IMR-90 (cell line): ENCODE results near the gene NSD2. TPM values are rescaled to one million over a fixed set of nuclear protein-coding genes. Genes with fewer than 3 reads are reported as not detected.

Source experiments
- ATAC-seq: fragments of 200-7000 bp; cut with Tn5 transposase; 2 replicates; pipeline ENCODE4 v1.9.1; 2020; ENCODE audit warnings: low read depth, mild to moderate bottlenecking, moderate library complexity
- BruUV-seq: library from RNA; stranded (reverse); fragments of 400-500 nt; replicated peaks from 2 replicates; lab custom pipeline; 2021; lab: Mats Ljungman, UMichigan
- CTCF ChIA-PET: fragments of 300-600 bp; formaldehyde crosslinking; extraction: SDS; loops from one replicate; lab custom pipeline; 2021; ENCODE audit warnings: antibody characterized with exemption; lab: Yijun Ruan, JAX
- POLR2A ChIA-PET: fragments of 300-600 bp; sonication (Branson Sonifier 250); formaldehyde crosslinking; loops from one replicate; lab custom pipeline; 2022; ENCODE audit warnings: antibody characterized with exemption; ENCODE audit not compliant: unreplicated experiment; lab: Charles Lee
- DNase-seq: peaks from one replicate; pipeline ENCODE4 v3.0.0; 2013
- H2AFZ ChIP-seq: replicated peaks from 2 replicates; pipeline ENCODE3; 2013; ENCODE audit warnings: low read length, mild to moderate bottlenecking; ENCODE audit not compliant: poor library complexity
- H2AK5ac ChIP-seq: 2 replicates; pipeline ENCODE4 v1.6.1; 2013; ENCODE audit warnings: low read depth, low read length, inconsistent platforms
- H2AK9ac ChIP-seq: replicated peaks from 2 replicates; pipeline ENCODE3; 2013; ENCODE audit warnings: mild to moderate bottlenecking, low read depth, low read length, moderate library complexity; ENCODE audit not compliant: poor library complexity
- H2BK120ac ChIP-seq: 2 replicates; pipeline ENCODE4 v1.6.1; 2013; ENCODE audit warnings: low read depth, low read length, inconsistent platforms
- H2BK15ac ChIP-seq: 3 replicates; pipeline ENCODE4 v1.6.1; 2013; ENCODE audit warnings: low read depth, low read length, inconsistent platforms
- H2BK20ac ChIP-seq: 2 replicates; pipeline ENCODE4 v1.6.1; 2013; ENCODE audit warnings: low read depth, mild to moderate bottlenecking, inconsistent platforms, low read length, moderate library complexity
- H2BK5ac ChIP-seq: 2 replicates; pipeline ENCODE4 v1.6.1; 2013; ENCODE audit warnings: mild to moderate bottlenecking, low read depth, low read length, inconsistent platforms; ENCODE audit not compliant: poor library complexity, severe bottlenecking
- H3K14ac ChIP-seq: replicated peaks from 2 replicates; pipeline ENCODE4 v1.6.1; 2013; ENCODE audit warnings: low read depth, low read length, inconsistent platforms
- H3K18ac ChIP-seq: 2 replicates; pipeline ENCODE4 v1.6.1; 2013; ENCODE audit warnings: low read depth, low read length, control low read depth
- H3K23ac ChIP-seq: 2 replicates; pipeline ENCODE4 v1.6.1; 2013; ENCODE audit warnings: low read depth, low read length, inconsistent platforms
- H3K27ac ChIP-seq: 2 replicates; pipeline ENCODE4 v1.5.1; 2013; ENCODE audit warnings: mild to moderate bottlenecking, control low read depth, low read length; ENCODE audit not compliant: insufficient read depth
- H3K27me3 ChIP-seq: 2 replicates; pipeline ENCODE4 v1.6.1; 2013; ENCODE audit warnings: low read length; ENCODE audit not compliant: control insufficient read depth, insufficient read depth
- H3K36me3 ChIP-seq: 2 replicates; pipeline ENCODE4 v1.6.1; 2013; ENCODE audit warnings: low read length, mixed read lengths; ENCODE audit not compliant: control insufficient read depth, insufficient read depth
- H3K4ac ChIP-seq: 2 replicates; pipeline ENCODE4 v1.6.1; 2013; ENCODE audit warnings: low read depth, low read length, inconsistent platforms
- H3K4me1 ChIP-seq: 2 replicates; pipeline ENCODE4 v1.6.1; 2013; ENCODE audit warnings: low read length, mixed read lengths; ENCODE audit not compliant: control insufficient read depth, insufficient read depth
- H3K4me2 ChIP-seq: 2 replicates; pipeline ENCODE4 v1.6.1; 2013; ENCODE audit warnings: low read depth, mild to moderate bottlenecking, control low read depth, low read length, moderate library complexity
- H3K4me3 ChIP-seq: 2 replicates; pipeline ENCODE4 v1.5.1; 2013; ENCODE audit warnings: low read depth, mild to moderate bottlenecking, control low read depth, low read length, moderate library complexity; ENCODE audit not compliant: insufficient read depth
- H3K56ac ChIP-seq: 2 replicates; pipeline ENCODE4 v1.6.1; 2013; ENCODE audit warnings: low read length, inconsistent platforms; ENCODE audit not compliant: insufficient read depth; ENCODE audit errors: extremely low read depth
- H3K79me1 ChIP-seq, 2 experiments: 2 replicates each; pipeline ENCODE4 v1.6.1; 2013; ENCODE audit warnings: low read length in 2 of 2, inconsistent platforms in 1 of 2, low read depth in 1 of 2
- H3K9ac ChIP-seq: 2 replicates; pipeline ENCODE4 v1.6.1; 2013; ENCODE audit warnings: low read depth, low read length, control low read depth
- H3K9me1 ChIP-seq: 2 replicates; pipeline ENCODE4 v1.6.1; 2013; ENCODE audit warnings: low read length, inconsistent platforms; ENCODE audit not compliant: insufficient read depth
- H3K9me3 ChIP-seq: 2 replicates; pipeline ENCODE4 v1.6.1; 2013; ENCODE audit warnings: low read length; ENCODE audit not compliant: control insufficient read depth, insufficient read depth
- H4K20me1 ChIP-seq: 2 replicates; pipeline ENCODE4 v1.6.1; 2013; ENCODE audit warnings: low read length, inconsistent platforms; ENCODE audit not compliant: insufficient read depth
- H4K5ac ChIP-seq: 2 replicates; pipeline ENCODE4 v1.6.1; 2013; ENCODE audit warnings: mild to moderate bottlenecking, low read depth, low read length, control low read depth
- H4K8ac ChIP-seq, 2 experiments: 2 replicates each; pipeline ENCODE4 v1.6.1; 2013; ENCODE audit warnings: low read depth in 2 of 2, low read length in 2 of 2, control low read depth in 1 of 2, inconsistent platforms in 1 of 2
- H4K91ac ChIP-seq: 2 replicates; pipeline ENCODE4 v1.6.1; 2013; ENCODE audit warnings: low read depth, low read length, inconsistent platforms; ENCODE audit not compliant: insufficient read depth
- CEBPB ChIP-seq: IDR thresholded peaks from 2 replicates; pipeline ENCODE4 v1.6.1; 2012; ENCODE audit warnings: low read depth, low read length, improper control_type of control experiment
- FOS ChIP-seq: fragments of 150-350 bp; IDR thresholded peaks from 2 replicates; pipeline ENCODE4 v1.6.1; 2016; ENCODE audit warnings: low read depth, low read length
- MAFK ChIP-seq: IDR thresholded peaks from 2 replicates; pipeline ENCODE4 v1.6.1; 2012; ENCODE audit warnings: low read depth, low read length, improper control_type of control experiment
- MXI1 ChIP-seq: IDR thresholded peaks from 2 replicates; pipeline ENCODE4 v1.6.1; 2012; ENCODE audit warnings: low read depth, mild to moderate bottlenecking, low read length, moderate library complexity, borderline replicate concordance
- NFE2L2 ChIP-seq: fragments of 150-350 bp; IDR thresholded peaks from 2 replicates; pipeline ENCODE4 v1.6.1; 2016; ENCODE audit warnings: low read depth, mild to moderate bottlenecking, low read length
- RCOR1 ChIP-seq: IDR thresholded peaks from 2 replicates; pipeline ENCODE4 v1.6.1; 2012; ENCODE audit warnings: mild to moderate bottlenecking, low read length, improper control_type of control experiment; ENCODE audit not compliant: insufficient replicate concordance
- RFX5 ChIP-seq: IDR thresholded peaks from 2 replicates; pipeline ENCODE4 v1.8.0; 2012; ENCODE audit warnings: low read depth, mild to moderate bottlenecking, low read length, moderate library complexity
- SMC3 ChIP-seq: fragments of 150-350 bp; IDR thresholded peaks from 2 replicates; pipeline ENCODE4 v1.6.1; 2016; ENCODE audit warnings: low read depth, mild to moderate bottlenecking, antibody characterized with exemption, low read length, moderate library complexity
- WGBS, 2 experiments: methylation state at CpG; one replicate each; pipeline versions ENCODE4 v1.1.5 to v1.1.7; 2013; ENCODE audit warnings: missing lambda C conversion rate in 2 of 2; ENCODE audit not compliant: insufficient read length in 1 of 2; ENCODE audit errors: extremely low coverage in 2 of 2; 5-methylcytosine and 5-hydroxymethylcytosine counted together
- dilution Hi-C: fragments of 300-500 bp; cut with HindIII; formaldehyde crosslinking; loops from one replicate; pipeline ENCODE4 v1.14.3; 2018; ENCODE audit warnings: low sequenced_read_pairs; ENCODE audit not compliant: unreplicated experiment
- in situ Hi-C: fragments of 300-500 bp; cut with MboI; formaldehyde crosslinking; loops from 3 replicates; pipeline ENCODE4 v1.14.3; 2019; ENCODE audit warnings: low sequenced_read_pairs, inconsistent platforms, mixed read lengths
- intact Hi-C: fragments of 100-400 bp; cut with micrococcal nuclease; formaldehyde crosslinking; loops from 2 replicates; pipeline ENCODE4 v1.10.0; 2022
- polyA plus RNA-seq, 3 experiments: library from polyadenylated mRNA; depleted of rRNA; stranded (reverse); fragments of >200 nt; gene quantifications; 2 replicates each; pipeline ENCODE4 v1.2.3, GENCODE V29; 2012; ENCODE audit warnings: low replicate concordance in 1 of 3
- total RNA-seq: library from RNA; depleted of rRNA; stranded (reverse); fragments of >200 nt; gene quantifications from 2 replicates; pipeline ENCODE4 v1.2.3, GENCODE V29; 2012
- TF ChIP-seq, protein P1 (sequence below): conservative IDR thresholded peaks from 2 replicates; pipeline ENCODE4 v1.5.1; 2012; ENCODE audit warnings: mild to moderate bottlenecking, low read depth, low read length, improper control_type of control experiment
- TF ChIP-seq, protein P2 (sequence below): fragments of 150-350 bp; IDR thresholded peaks from 2 replicates; pipeline ENCODE4 v1.6.1; 2016; ENCODE audit warnings: low read depth, mild to moderate bottlenecking, low read length, moderate library complexity, borderline replicate concordance

Gene NSD2
- total and polyA plus RNA-seq, 2 of the 4 experiments (the other 2 are of a cell fraction), result 35.9 to 68.1 TPM

DNA sequence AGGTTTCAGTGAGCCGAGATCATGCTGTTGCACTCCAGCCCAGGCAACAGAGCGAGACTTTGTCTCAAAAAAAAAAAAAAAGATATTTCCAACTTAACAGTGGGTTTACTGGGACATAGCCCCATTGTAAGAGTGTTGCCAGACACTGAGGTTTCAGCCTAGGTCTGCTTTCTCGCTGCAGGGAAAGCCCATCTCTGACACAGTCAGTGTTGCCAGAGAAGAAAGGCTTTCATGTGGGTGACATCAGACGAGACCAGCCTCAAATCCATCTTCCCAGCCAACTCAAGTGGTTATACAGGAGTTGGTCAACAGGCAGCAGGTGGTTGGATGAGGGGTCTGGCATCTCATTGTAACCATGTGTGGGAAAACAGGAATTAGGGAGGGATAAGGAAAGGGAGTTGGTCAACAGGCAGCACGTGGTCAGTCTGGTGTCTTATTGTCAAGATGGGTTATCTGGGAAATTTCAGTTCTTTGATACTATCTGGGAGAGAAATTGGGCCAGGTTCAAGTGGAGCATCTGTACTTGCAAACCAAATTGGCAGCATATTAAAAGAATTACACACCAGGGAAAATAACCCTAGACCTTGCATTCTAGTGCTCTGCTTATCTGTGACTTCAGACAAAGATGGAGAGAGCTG, 96.4 kb downstream of the NSD2 start:
- no TSS peak for BruUV-seq
- intact Hi-C loops, result no loop called here

More for the DNA sequence above, 96.4 kb downstream of the NSD2 start:
- POLR2A ChIA-PET, result no interaction called here
- H3K56ac ChIP-seq, result no peak overlapping the region
- H4K20me1 ChIP-seq, result no peaks in the 10 kb centered on the region
- H2BK5ac ChIP-seq, result no peak overlapping the region
- DNase-seq (peak; percentile 8), ATAC-seq (no peak)
- H3K4me2 ChIP-seq, result no peak overlapping the region
- H2AK9ac ChIP-seq, result no peak overlapping the region
- no peak overlapping the region for H3K9ac ChIP-seq
- H4K8ac ChIP-seq, result no peak overlapping the region
- H2BK120ac ChIP-seq, result no peak overlapping the region
- TF ChIP-seq MAFK, result no peak
- TF ChIP-seq RFX5, result no peak
- TF ChIP-seq, protein P1, sequence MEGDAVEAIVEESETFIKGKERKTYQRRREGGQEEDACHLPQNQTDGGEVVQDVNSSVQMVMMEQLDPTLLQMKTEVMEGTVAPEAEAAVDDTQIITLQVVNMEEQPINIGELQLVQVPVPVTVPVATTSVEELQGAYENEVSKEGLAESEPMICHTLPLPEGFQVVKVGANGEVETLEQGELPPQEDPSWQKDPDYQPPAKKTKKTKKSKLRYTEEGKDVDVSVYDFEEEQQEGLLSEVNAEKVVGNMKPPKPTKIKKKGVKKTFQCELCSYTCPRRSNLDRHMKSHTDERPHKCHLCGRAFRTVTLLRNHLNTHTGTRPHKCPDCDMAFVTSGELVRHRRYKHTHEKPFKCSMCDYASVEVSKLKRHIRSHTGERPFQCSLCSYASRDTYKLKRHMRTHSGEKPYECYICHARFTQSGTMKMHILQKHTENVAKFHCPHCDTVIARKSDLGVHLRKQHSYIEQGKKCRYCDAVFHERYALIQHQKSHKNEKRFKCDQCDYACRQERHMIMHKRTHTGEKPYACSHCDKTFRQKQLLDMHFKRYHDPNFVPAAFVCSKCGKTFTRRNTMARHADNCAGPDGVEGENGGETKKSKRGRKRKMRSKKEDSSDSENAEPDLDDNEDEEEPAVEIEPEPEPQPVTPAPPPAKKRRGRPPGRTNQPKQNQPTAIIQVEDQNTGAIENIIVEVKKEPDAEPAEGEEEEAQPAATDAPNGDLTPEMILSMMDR, result no peak
- no peak for TF ChIP-seq CEBPB
- no peak for TF ChIP-seq FOS
- no peak for TF ChIP-seq NFE2L2
- no peak for TF ChIP-seq SMC3
- TF ChIP-seq RCOR1, result no peak
- no peak for TF ChIP-seq MXI1
- TF ChIP-seq, protein P2, sequence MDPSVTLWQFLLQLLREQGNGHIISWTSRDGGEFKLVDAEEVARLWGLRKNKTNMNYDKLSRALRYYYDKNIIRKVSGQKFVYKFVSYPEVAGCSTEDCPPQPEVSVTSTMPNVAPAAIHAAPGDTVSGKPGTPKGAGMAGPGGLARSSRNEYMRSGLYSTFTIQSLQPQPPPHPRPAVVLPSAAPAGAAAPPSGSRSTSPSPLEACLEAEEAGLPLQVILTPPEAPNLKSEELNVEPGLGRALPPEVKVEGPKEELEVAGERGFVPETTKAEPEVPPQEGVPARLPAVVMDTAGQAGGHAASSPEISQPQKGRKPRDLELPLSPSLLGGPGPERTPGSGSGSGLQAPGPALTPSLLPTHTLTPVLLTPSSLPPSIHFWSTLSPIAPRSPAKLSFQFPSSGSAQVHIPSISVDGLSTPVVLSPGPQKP, result no peak
- 0 out of 2 replicates have a peak, but pooled peaks cover 4% of the 10 kb centered on the region for H3K9me1 ChIP-seq
- peaks cover 9 to 53% of the 10 kb centered on the region in 2 experiments for H3K79me1 ChIP-seq
- peaks cover 30% of the 10 kb centered on the region for H3K36me3 ChIP-seq
- no peak overlapping the region for H3K4ac ChIP-seq
- no peak overlapping the region for H2BK15ac ChIP-seq
- no peak overlapping the region for H3K14ac ChIP-seq
- H4K5ac ChIP-seq, result no peak overlapping the region
- no peak overlapping the region for H3K4me3 ChIP-seq
- H3K23ac ChIP-seq, result no peak overlapping the region
- H4K91ac ChIP-seq, result no peak overlapping the region
- H2AK5ac ChIP-seq, result no peak overlapping the region
- no peak overlapping the region for H2AFZ ChIP-seq
- dilution Hi-C loops, result no loop called here
- in situ Hi-C loops, result no loop called here
- H3K9me3 ChIP-seq, result no peaks in the 10 kb centered on the region
- H2BK20ac ChIP-seq, result no peak overlapping the region
- H3K18ac ChIP-seq, result no peak overlapping the region
- H3K4me1 ChIP-seq, result no peaks in the 10 kb centered on the region; the same call in 1 of the 2 replicates
- H3K27me3 ChIP-seq, result no peaks in the 10 kb centered on the region
- 80% methylated on average over 1 of the region's 5 CpGs; no CpG with 5 or more reads in 1 of the 2 experiments for WGBS, 2 experiments
- CTCF ChIA-PET, result no interaction called here
- no peak overlapping the region for H3K27ac ChIP-seq
